H54 (cell line): Measurements from ENCODE around the gene AATF.
A peak's percentile ranks its signal among the peaks of the same experiment; 100 is the strongest.

Experiments
- DNase-seq: peaks from one replicate; pipeline ENCODE4 v3.0.0; 2011; ENCODE audit warnings: low spot score, mixed read lengths; ENCODE audit not compliant: insufficient read length
- FAIRE-seq: peaks from 3 replicates; lab custom pipeline; 2011; peaks lifted over from hg19 to GRCh38; lab: Jason Lieb, UNC
- POLR2A ChIP-seq: IDR thresholded peaks from 2 replicates; pipeline ENCODE4 v1.6.1; 2011; ENCODE audit warnings: low read depth, mild to moderate bottlenecking, low read length

Gene AATF

GRCh38 chr17:36941265-36942010 is 7.3 kb upstream of the AATF start:
- DNase-seq (no peak), FAIRE-seq (no peak)
- TF ChIP-seq POLR2A: no peak

- TF ChIP-seq POLR2A: no peak
- FAIRE-seq (no peak), DNase-seq (no peak)
These were observed 6.6 kb upstream of the AATF start for GRCh38 chr17:36942019-36942599.

- DNase-seq: no peak
- TF ChIP-seq POLR2A: no peak
- no peak for FAIRE-seq
These were observed 6.1 kb upstream of the AATF start for GRCh38 chr17:36942631-36943125.

- FAIRE-seq: no peak
- TF ChIP-seq POLR2A: no peak
- no peak for DNase-seq
These were observed 5.2 kb upstream of the AATF start for GRCh38 chr17:36943250-36944191.

GRCh38 chr17:36944553-36944952 is 4.2 kb upstream of the AATF start:
- DNase-seq (no peak), FAIRE-seq (no peak)
- no peak for TF ChIP-seq POLR2A

DNA sequence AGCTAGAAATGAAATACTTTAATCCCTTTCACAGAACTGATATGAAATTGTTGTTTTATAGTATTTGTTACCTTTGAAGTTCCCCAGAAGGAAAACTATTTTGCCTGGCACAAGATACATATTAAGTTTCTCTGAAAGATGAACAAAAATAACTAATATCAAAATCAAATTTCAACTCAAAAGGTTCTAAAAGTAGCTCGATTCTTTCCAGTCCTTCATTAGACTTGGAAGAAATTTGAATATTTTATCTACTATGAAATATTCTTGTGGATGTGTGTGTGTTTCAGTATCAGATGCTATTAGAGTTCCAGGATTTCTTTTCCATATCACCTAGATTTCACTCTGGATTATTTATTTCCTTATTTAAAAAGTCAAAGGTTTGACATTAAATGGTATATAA is 3.6 kb upstream of the AATF start:
- no peak for TF ChIP-seq POLR2A
- FAIRE-seq (no peak), DNase-seq (no peak)

- TF ChIP-seq POLR2A: no peak
- no peak for DNase-seq
- FAIRE-seq: no peak
These were observed 2.6 kb upstream of the AATF start for GRCh38 chr17:36945959-36946725.

DNA sequence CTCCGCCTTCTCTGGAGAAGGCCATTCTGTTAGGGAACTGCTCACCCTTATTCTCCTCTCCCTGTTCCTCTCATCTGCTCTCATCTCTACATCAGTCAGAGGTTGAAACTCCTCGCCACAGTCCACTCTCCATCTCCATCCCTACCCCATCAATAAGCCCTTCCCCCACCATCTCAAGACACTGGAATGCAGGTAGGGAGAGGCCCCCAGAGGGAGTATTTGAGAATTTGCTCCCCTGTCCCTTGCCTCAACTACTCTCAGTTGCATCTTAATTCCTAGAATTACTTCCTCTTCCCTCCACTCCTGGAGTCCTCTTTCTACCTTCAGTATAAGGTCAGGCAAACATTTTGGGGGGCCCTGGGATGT is 2.0 kb upstream of the AATF start:
- TF ChIP-seq POLR2A: no peak
- FAIRE-seq: no peak
- no peak for DNase-seq

DNA sequence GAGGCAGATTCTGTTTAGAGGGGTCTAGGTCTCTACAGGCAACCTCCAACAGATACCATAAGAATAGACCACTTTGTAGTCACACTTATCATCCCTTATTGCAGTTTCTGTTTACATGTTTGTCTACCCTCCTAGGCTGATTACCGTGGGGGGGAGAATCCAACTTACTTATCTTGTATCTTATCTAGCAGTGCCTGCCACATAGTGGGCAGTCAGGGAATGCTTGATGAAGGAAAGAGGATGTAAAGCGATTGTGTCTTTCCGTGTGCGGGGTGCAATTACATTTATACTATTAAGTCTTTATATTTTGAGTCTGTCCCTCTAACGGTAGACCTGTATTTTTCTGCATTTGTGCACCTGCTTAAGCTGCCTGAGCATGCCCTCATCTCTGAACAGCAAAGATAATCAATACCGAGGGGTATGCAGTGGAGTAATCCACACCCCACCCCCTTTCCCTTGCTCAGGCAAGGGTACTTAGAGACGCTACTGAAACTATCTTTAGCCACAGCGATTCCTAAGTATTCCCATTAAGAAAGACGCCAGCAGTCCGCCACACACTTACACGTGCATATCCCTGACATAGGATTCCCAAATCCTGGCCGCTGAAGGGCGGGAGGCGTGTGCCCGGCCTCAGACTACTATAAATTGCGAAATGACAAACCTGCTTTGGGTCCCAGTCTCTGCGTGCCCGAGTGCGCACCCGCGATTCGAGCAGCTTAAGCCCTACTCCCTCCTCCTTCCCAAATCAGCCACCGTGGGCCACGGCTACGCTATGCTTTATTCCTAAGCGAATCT is 635 bp upstream of the AATF start:
- DNase-seq: peak; percentile 75
- FAIRE-seq: no peak
- TF ChIP-seq POLR2A: no peak

- no peak for TF ChIP-seq POLR2A
- no peak for DNase-seq
- FAIRE-seq: no peak
These were observed 740 bp downstream of the AATF start for GRCh38 chr17:36949461-36949927.

- DNase-seq (no peak), FAIRE-seq (no peak)
- no peak for TF ChIP-seq POLR2A
These were observed 1.3 kb downstream of the AATF start for GRCh38 chr17:36950027-36950426.

GRCh38 chr17:36951084-36951789 is 2.5 kb downstream of the AATF start:
- FAIRE-seq (no peak), DNase-seq (no peak)
- no peak for TF ChIP-seq POLR2A
